Gastrocnemius medialis (tissue), 4 donors: ENCODE measurements around the gene LPA. TPM values are rescaled to one million over a fixed set of nuclear protein-coding genes. Genes with fewer than 3 reads are reported as not detected.

ENCODE experiments used
- ATAC-seq, 2 donors: fragments of 150-250 bp; one replicate each; pipeline ENCODE4 v1.9.1; 2016
- DNase-seq, 2 donors: peaks; one replicate each; pipeline ENCODE4 v3.0.0-alpha.2; 2019
- H3K27ac ChIP-seq, 4 donors: fragments of 200-600 bp; sonication (generic); 1 replicate in 1 of 4; 2 replicates in 3 of 4; pipeline ENCODE4 v1.5.1; 2016 to 2018; ENCODE audit warnings: mild to moderate bottlenecking in 2 of 4, moderate library complexity in 1 of 4
- H3K27me3 ChIP-seq, 3 donors: fragments of 200-600 bp; sonication (generic) in 2 of 3; 1 replicate in 1 of 3; 2 replicates in 2 of 3; pipeline versions ENCODE4 v1.5.1 to v1.6.0; 2016 to 2019; ENCODE audit warnings: mild to moderate bottlenecking in 1 of 3, moderate library complexity in 1 of 3
- H3K36me3 ChIP-seq, 2 donors: fragments of 200-600 bp; sonication (generic) in 1 of 2; one replicate each; pipeline ENCODE4 v1.5.1; 2017 to 2018
- H3K4me1 ChIP-seq, 2 donors: fragments of 200-600 bp; sonication (generic) in 1 of 2; one replicate each; pipeline ENCODE4 v1.5.1; 2016 to 2017; ENCODE audit warnings: mild to moderate bottlenecking in 2 of 2
- H3K4me3 ChIP-seq, 4 donors: fragments of 200-600 bp; sonication (generic) in 3 of 4; 1 replicate in 1 of 4; 2 replicates in 3 of 4; pipeline ENCODE4 v1.5.1; 2016 to 2019; ENCODE audit warnings: mild to moderate bottlenecking in 2 of 4
- H3K9me3 ChIP-seq, 3 donors: fragments of 200-600 bp; sonication (generic) in 2 of 3; 1 replicate in 1 of 3; 2 replicates in 2 of 3; pipeline ENCODE4 v1.5.1; 2016 to 2019
- CTCF ChIP-seq, 5 experiments: fragments of 450-650 bp in 3 of 5; fragments of 200-600 bp in 2 of 5; sonication (generic) in 2 of 5; IDR thresholded peaks in 4 of 5; conservative IDR thresholded peaks in 1 of 5; 1 replicate in 4 of 5; 2 replicates in 1 of 5; pipeline ENCODE4 v1.5.1; 2016 to 2019; ENCODE audit warnings: antibody characterized with exemption in 5 of 5, mild to moderate bottlenecking in 3 of 5, moderate library complexity in 3 of 5
- POLR2A ChIP-seq, 2 donors: fragments of 450-650 bp; IDR thresholded peaks; one replicate each; pipeline ENCODE4 v1.6.1; 2017; ENCODE audit warnings: antibody characterized with exemption in 2 of 2, mild to moderate bottlenecking in 2 of 2, moderate library complexity in 2 of 2
- in situ Hi-C, 4 donors: fragments of 200-750 bp; cut with MboI; loops; one replicate each; pipeline versions ENCODE4 v1.15.0 to v1.8.0; 2017; ENCODE audit warnings: low sequenced_read_pairs in 4 of 4
- intact Hi-C: fragments of 100-400 bp; cut with DNase I; formaldehyde crosslinking; loops from one replicate; pipeline ENCODE4 v1.15.1; 2023; ENCODE audit warnings: low total_unique reads
- total RNA-seq, 4 donors: library from RNA; depleted of rRNA; stranded (reverse); fragments of >200 nt; gene quantifications; one replicate each; pipeline versions ENCODE4 v1.1.0 to v1.2.3, GENCODE V29; 2016

LPA gene
- total RNA-seq, 4 donors from 2014 or later: not detected

DNA sequence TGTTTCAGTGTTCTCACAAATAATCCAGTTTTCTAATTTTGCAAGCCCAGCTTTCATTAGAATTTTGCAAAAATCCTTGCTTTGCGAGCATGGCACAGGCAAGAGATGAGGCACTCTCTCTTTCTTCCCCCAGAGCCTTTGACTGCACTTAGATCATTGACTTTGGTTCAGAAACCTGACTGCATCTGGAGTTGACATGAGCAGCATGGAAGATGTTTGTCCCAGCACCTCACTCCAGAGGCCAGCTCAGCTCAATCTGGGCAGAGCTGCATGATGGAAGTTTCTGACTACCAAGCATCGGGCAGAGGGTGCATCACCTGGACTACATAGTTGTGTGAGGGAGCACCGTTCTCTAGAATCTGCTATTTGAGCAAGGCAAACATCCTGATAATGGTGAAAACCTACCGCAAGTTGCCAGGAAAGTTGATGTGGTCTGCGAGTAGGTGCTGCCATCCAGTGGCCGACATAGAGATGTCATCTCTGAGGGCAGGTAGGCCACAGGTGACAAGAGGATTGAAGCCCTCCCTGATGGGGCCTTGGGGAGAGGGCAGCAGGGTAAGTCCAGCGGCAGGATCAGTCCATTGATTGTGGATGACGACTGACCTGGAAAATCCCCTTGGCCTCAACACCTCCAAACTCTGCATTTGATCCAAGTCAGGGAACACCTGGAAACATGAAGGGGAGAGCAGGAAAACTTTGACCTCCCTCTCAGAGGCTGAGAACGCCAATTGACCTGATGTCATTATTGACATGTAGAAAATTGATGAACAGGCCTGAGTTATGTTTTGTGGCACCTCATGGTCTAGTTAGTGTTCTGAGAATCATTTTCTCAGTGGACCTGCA lies 3.8 kb upstream of the LPA start:
- TF ChIP-seq CTCF (IDR thresholded peaks at IDR 0.05 in 4 of 5, conservative IDR thresholded peaks at IDR 0.05 in 1 of 5): no peak
- no peak for TF ChIP-seq POLR2A (IDR thresholded peaks at IDR 0.05)
- no peak overlapping the region for H3K4me3 ChIP-seq

GRCh38 chr6:160662842-160663241 lies 1.2 kb downstream of the LPA start:
- DNase-seq: no peak
- intact Hi-C loops: no loop called here
- in situ Hi-C loops: no loop called here

More for the DNA sequence above, 3.8 kb upstream of the LPA start:
- Histone ChIP-seq H3K27ac (no peak overlapping the region), H3K36me3 (no peaks in the 10 kb centered on the region), H3K9me3 (no peaks in the 10 kb centered on the region), H3K27me3 (no peaks in the 10 kb centered on the region), H3K4me1 (no peaks in the 10 kb centered on the region)
- ATAC-seq: no peak
- in situ Hi-C loops (no loop called here), intact Hi-C loops (no loop called here)
- no peak for DNase-seq

GRCh38 chr6:160662429-160662828 lies 1.6 kb downstream of the LPA start:
- in situ Hi-C loops: no loop called here
- no peak overlapping the region for H3K4me3 ChIP-seq
- DNase-seq: no peak

More at GRCh38 chr6:160662842-160663241, 1.2 kb downstream of the LPA start:
- TF ChIP-seq CTCF (IDR thresholded peaks at IDR 0.05 in 4 of 5, conservative IDR thresholded peaks at IDR 0.05 in 1 of 5): no peak
- TF ChIP-seq POLR2A (IDR thresholded peaks at IDR 0.05): no peak
- no peak for ATAC-seq
- no peak overlapping the region for H3K27ac ChIP-seq
- H3K9me3 ChIP-seq: no peaks in the 10 kb centered on the region
- no peaks in the 10 kb centered on the region for H3K36me3 ChIP-seq
- H3K27me3 ChIP-seq: no peaks in the 10 kb centered on the region
- no peak overlapping the region for H3K4me3 ChIP-seq
- no peaks in the 10 kb centered on the region for H3K4me1 ChIP-seq

GRCh38 chr6:160661216-160661615 lies 2.9 kb downstream of the LPA start:
- ATAC-seq: no peak
- in situ Hi-C loops: no loop called here
- no peaks in the 10 kb centered on the region for H3K4me1 ChIP-seq
- H3K4me3 ChIP-seq: no peak overlapping the region
- H3K27ac ChIP-seq: no peak overlapping the region
- H3K9me3 ChIP-seq: no peaks in the 10 kb centered on the region
- intact Hi-C loops: no loop called here
- DNase-seq: no peak
- TF ChIP-seq CTCF (IDR thresholded peaks at IDR 0.05 in 4 of 5, conservative IDR thresholded peaks at IDR 0.05 in 1 of 5) (no peak), POLR2A (IDR thresholded peaks at IDR 0.05) (no peak)
- H3K36me3 ChIP-seq: no peaks in the 10 kb centered on the region
- H3K27me3 ChIP-seq: no peaks in the 10 kb centered on the region

More at GRCh38 chr6:160662429-160662828, 1.6 kb downstream of the LPA start:
- intact Hi-C loops: no loop called here
- TF ChIP-seq CTCF (IDR thresholded peaks at IDR 0.05 in 4 of 5, conservative IDR thresholded peaks at IDR 0.05 in 1 of 5): no peak
- no peak for TF ChIP-seq POLR2A (IDR thresholded peaks at IDR 0.05)
- Histone ChIP-seq H3K9me3 (no peaks in the 10 kb centered on the region), H3K27ac (no peak overlapping the region), H3K4me1 (no peaks in the 10 kb centered on the region), H3K27me3 (no peaks in the 10 kb centered on the region), H3K36me3 (no peaks in the 10 kb centered on the region)
- ATAC-seq: no peak
